ENCODE data around the gene SAMD4A.

The SAMD4A gene

GRCh38 chr14:54682578-54682977 lies 115.7 kb downstream of the SAMD4A start:
- H2AFZ ChIP-seq (ENCODE audit: insufficient read depth, low read length, poor library complexity) = no peak overlapping the region
- no peak for DNase-seq
- no peak overlapping the region for H3K27ac ChIP-seq (ENCODE audit: low read depth, low read length)
- H3K18ac ChIP-seq (ENCODE audit: low read length) = no peak overlapping the region
- H4K91ac ChIP-seq (ENCODE audit: low read depth, low read length) = no peak overlapping the region
- H3K27me3 ChIP-seq (ENCODE audit: insufficient read depth, low read length) = no peaks in the 10 kb centered on the region
- no peak overlapping the region for H4K8ac ChIP-seq (ENCODE audit: low read depth, low read length)
- H3K4ac ChIP-seq (ENCODE audit: low read depth, low read length) = no peak overlapping the region
- no peak overlapping the region for H3K9ac ChIP-seq (ENCODE audit: low read length)
- no peak overlapping the region for H2BK5ac ChIP-seq (ENCODE audit: low read depth, low read length, poor library complexity)
- H3K36me3 ChIP-seq (ENCODE audit: control insufficient read depth in 1 of 2, insufficient read depth in 2 of 2, low read length in 2 of 2) = no peaks in the 10 kb centered on the region
- H3K23ac ChIP-seq (ENCODE audit: low read length) = no peak overlapping the region
- no peak overlapping the region for H2AK5ac ChIP-seq (ENCODE audit: low read length)
- peaks cover 2% of the 10 kb centered on the region for H3K79me1 ChIP-seq (ENCODE audit: low read length)
- H3K4me1 ChIP-seq (ENCODE audit: control insufficient read depth in 1 of 2, insufficient read depth in 2 of 2, low read length in 2 of 2) = peaks cover 7 to 9% of the 10 kb centered on the region in 2 experiments
- H3K9me3 ChIP-seq (ENCODE audit: insufficient read depth, low read depth, low read length) = no peaks in the 10 kb centered on the region
- H3K4me3 ChIP-seq (ENCODE audit: low read depth, low read length) = no peak overlapping the region
- no peaks in the 10 kb centered on the region for H3K79me2 ChIP-seq (ENCODE audit: control insufficient read depth, insufficient read depth, low read length, poor library complexity)
- H3K14ac ChIP-seq (ENCODE audit: low read length) = no peak overlapping the region
- no peak overlapping the region for H3K4me2 ChIP-seq (ENCODE audit: low read length)
- no peak overlapping the region for H4K12ac ChIP-seq (ENCODE audit: low read depth, low read length)
- H2BK12ac ChIP-seq (ENCODE audit: low read length) = no peak overlapping the region
- H2BK120ac ChIP-seq (ENCODE audit: insufficient read depth, low read length, poor library complexity) = no peak overlapping the region
- no CpG with 5 or more reads among the region's 3 CpGs for WGBS (ENCODE audit: extremely low coverage, insufficient coverage, insufficient read length)

GRCh38 chr14:54683882-54684794 lies 117.2 kb downstream of the SAMD4A start:
- no CpG with 5 or more reads among the region's 8 CpGs for WGBS (ENCODE audit: extremely low coverage, insufficient coverage, insufficient read length)
- peaks cover 0 to 3% of the 10 kb centered on the region in 2 experiments for H3K36me3 ChIP-seq (ENCODE audit: control insufficient read depth in 1 of 2, insufficient read depth in 2 of 2, low read length in 2 of 2)
- no peak overlapping the region for H3K18ac ChIP-seq (ENCODE audit: low read length)
- peak; percentile 19 to 27 for DNase-seq
- no peak overlapping the region for H3K9ac ChIP-seq (ENCODE audit: low read length)
- H3K27ac ChIP-seq (ENCODE audit: low read depth, low read length) = no peak overlapping the region
- H4K8ac ChIP-seq (ENCODE audit: low read depth, low read length) = no peak overlapping the region
- no peak overlapping the region for H2BK12ac ChIP-seq (ENCODE audit: low read length)
- H4K12ac ChIP-seq (ENCODE audit: low read depth, low read length) = no peak overlapping the region
- no peak overlapping the region for H3K4me3 ChIP-seq (ENCODE audit: low read depth, low read length)
- H3K4ac ChIP-seq (ENCODE audit: low read depth, low read length) = no peak overlapping the region
- peaks cover 7 to 9% of the 10 kb centered on the region in 2 experiments for H3K4me1 ChIP-seq (ENCODE audit: control insufficient read depth in 1 of 2, insufficient read depth in 2 of 2, low read length in 2 of 2)
- H3K79me1 ChIP-seq (ENCODE audit: low read length) = peaks cover 2% of the 10 kb centered on the region
- no peak overlapping the region for H2AFZ ChIP-seq (ENCODE audit: insufficient read depth, low read length, poor library complexity)
- H3K14ac ChIP-seq (ENCODE audit: low read length) = no peak overlapping the region
- H3K9me3 ChIP-seq (ENCODE audit: insufficient read depth, low read depth, low read length) = no peaks in the 10 kb centered on the region
- H3K79me2 ChIP-seq (ENCODE audit: control insufficient read depth, insufficient read depth, low read length, poor library complexity) = no peaks in the 10 kb centered on the region
- H3K23ac ChIP-seq (ENCODE audit: low read length) = no peak overlapping the region
- H4K91ac ChIP-seq (ENCODE audit: low read depth, low read length) = no peak overlapping the region
- no peak overlapping the region for H3K4me2 ChIP-seq (ENCODE audit: low read length)
- H2BK120ac ChIP-seq (ENCODE audit: insufficient read depth, low read length, poor library complexity) = no peak overlapping the region
- H3K27me3 ChIP-seq (ENCODE audit: insufficient read depth, low read length) = no peaks in the 10 kb centered on the region
- H2BK5ac ChIP-seq (ENCODE audit: low read depth, low read length, poor library complexity) = no peak overlapping the region
- no peak overlapping the region for H2AK5ac ChIP-seq (ENCODE audit: low read length)

- no peak overlapping the region for H2AFZ ChIP-seq (ENCODE audit: insufficient read depth, low read length, poor library complexity)
- H3K4ac ChIP-seq (ENCODE audit: low read depth, low read length) = no peak overlapping the region
- H3K36me3 ChIP-seq (ENCODE audit: control insufficient read depth in 1 of 2, insufficient read depth in 2 of 2, low read length in 2 of 2) = peaks cover 0 to 3% of the 10 kb centered on the region in 2 experiments
- no peak overlapping the region for H3K27ac ChIP-seq (ENCODE audit: low read depth, low read length)
- H3K23ac ChIP-seq (ENCODE audit: low read length) = no peak overlapping the region
- no peak overlapping the region for H3K14ac ChIP-seq (ENCODE audit: low read length)
- H3K9me3 ChIP-seq (ENCODE audit: insufficient read depth, low read depth, low read length) = no peaks in the 10 kb centered on the region
- H3K79me2 ChIP-seq (ENCODE audit: control insufficient read depth, insufficient read depth, low read length, poor library complexity) = no peaks in the 10 kb centered on the region
- no peak overlapping the region for H2BK12ac ChIP-seq (ENCODE audit: low read length)
- no peak for DNase-seq
- peaks cover 7 to 9% of the 10 kb centered on the region in 2 experiments for H3K4me1 ChIP-seq (ENCODE audit: control insufficient read depth in 1 of 2, insufficient read depth in 2 of 2, low read length in 2 of 2)
- H2BK5ac ChIP-seq (ENCODE audit: low read depth, low read length, poor library complexity) = no peak overlapping the region
- peaks cover 2% of the 10 kb centered on the region for H3K79me1 ChIP-seq (ENCODE audit: low read length)
- H4K12ac ChIP-seq (ENCODE audit: low read depth, low read length) = no peak overlapping the region
- H3K18ac ChIP-seq (ENCODE audit: low read length) = no peak overlapping the region
- H3K4me3 ChIP-seq (ENCODE audit: low read depth, low read length) = no peak overlapping the region
- H4K8ac ChIP-seq (ENCODE audit: low read depth, low read length) = no peak overlapping the region
- no peak overlapping the region for H3K9ac ChIP-seq (ENCODE audit: low read length)
- H4K91ac ChIP-seq (ENCODE audit: low read depth, low read length) = no peak overlapping the region
- H3K27me3 ChIP-seq (ENCODE audit: insufficient read depth, low read length) = no peaks in the 10 kb centered on the region
- WGBS (ENCODE audit: extremely low coverage, insufficient coverage, insufficient read length) = no CpG with 5 or more reads among the region's 4 CpGs
- no peak overlapping the region for H3K4me2 ChIP-seq (ENCODE audit: low read length)
- H2AK5ac ChIP-seq (ENCODE audit: low read length) = no peak overlapping the region
- H2BK120ac ChIP-seq (ENCODE audit: insufficient read depth, low read length, poor library complexity) = no peak overlapping the region
These were observed 118.4 kb downstream of the SAMD4A start for GRCh38 chr14:54685286-54685845.

- H3K23ac ChIP-seq (ENCODE audit: low read length) = no peak overlapping the region
- H4K8ac ChIP-seq (ENCODE audit: low read depth, low read length) = no peak overlapping the region
- peak in 1 of 2 donors; percentile 7 for DNase-seq
- WGBS (ENCODE audit: extremely low coverage, insufficient coverage, insufficient read length) = no CpG with 5 or more reads among the region's 8 CpGs
- no peak overlapping the region for H4K12ac ChIP-seq (ENCODE audit: low read depth, low read length)
- H3K36me3 ChIP-seq (ENCODE audit: control insufficient read depth in 1 of 2, insufficient read depth in 2 of 2, low read length in 2 of 2) = peaks cover 0 to 3% of the 10 kb centered on the region in 2 experiments
- no peak overlapping the region for H2AK5ac ChIP-seq (ENCODE audit: low read length)
- H2AFZ ChIP-seq (ENCODE audit: insufficient read depth, low read length, poor library complexity) = no peak overlapping the region
- H3K9me3 ChIP-seq (ENCODE audit: insufficient read depth, low read depth, low read length) = no peaks in the 10 kb centered on the region
- H3K14ac ChIP-seq (ENCODE audit: low read length) = no peak overlapping the region
- no peak overlapping the region for H3K9ac ChIP-seq (ENCODE audit: low read length)
- no peak overlapping the region for H3K4me2 ChIP-seq (ENCODE audit: low read length)
- H3K27ac ChIP-seq (ENCODE audit: low read depth, low read length) = no peak overlapping the region
- H3K4me3 ChIP-seq (ENCODE audit: low read depth, low read length) = no peak overlapping the region
- H2BK12ac ChIP-seq (ENCODE audit: low read length) = no peak overlapping the region
- H3K18ac ChIP-seq (ENCODE audit: low read length) = no peak overlapping the region
- no peak overlapping the region for H2BK5ac ChIP-seq (ENCODE audit: low read depth, low read length, poor library complexity)
- peaks cover 7 to 11% of the 10 kb centered on the region in 2 experiments for H3K4me1 ChIP-seq (ENCODE audit: control insufficient read depth in 1 of 2, insufficient read depth in 2 of 2, low read length in 2 of 2)
- no peak overlapping the region for H4K91ac ChIP-seq (ENCODE audit: low read depth, low read length)
- H3K27me3 ChIP-seq (ENCODE audit: insufficient read depth, low read length) = no peaks in the 10 kb centered on the region
- no peak overlapping the region for H2BK120ac ChIP-seq (ENCODE audit: insufficient read depth, low read length, poor library complexity)
- H3K79me1 ChIP-seq (ENCODE audit: low read length) = peaks cover 2% of the 10 kb centered on the region
- H3K4ac ChIP-seq (ENCODE audit: low read depth, low read length) = no peak overlapping the region
- no peaks in the 10 kb centered on the region for H3K79me2 ChIP-seq (ENCODE audit: control insufficient read depth, insufficient read depth, low read length, poor library complexity)
These were observed 119.4 kb downstream of the SAMD4A start for GRCh38 chr14:54686219-54686870.
